Parathyroid adenoma (tissue), 2 donors: ENCODE measurements around the gene GPSM1.

ENCODE experiments used
- H2AFZ ChIP-seq: fragments of 300-600 bp; sonication (generic); one replicate; pipeline ENCODE4 v1.7.0; 2017; ENCODE audit warnings: antibody characterized with exemption, mild to moderate bottlenecking
- H3K27ac ChIP-seq: fragments of 300-600 bp; sonication (generic); one replicate; pipeline ENCODE4 v1.7.0; 2017
- H3K27me3 ChIP-seq: fragments of 300-600 bp; sonication (generic); one replicate; pipeline ENCODE4 v1.7.0; 2017; ENCODE audit warnings: low read length; ENCODE audit not compliant: control insufficient read depth, insufficient read depth
- H3K36me3 ChIP-seq: fragments of 300-600 bp; sonication (generic); one replicate; pipeline ENCODE4 v1.7.0; 2017; ENCODE audit warnings: low read length; ENCODE audit not compliant: control insufficient read depth, insufficient read depth
- H3K4me1 ChIP-seq: fragments of 300-600 bp; sonication (generic); one replicate; pipeline ENCODE4 v1.7.0; 2017; ENCODE audit warnings: control low read depth
- H3K4me2 ChIP-seq: fragments of 300-600 bp; sonication (generic); one replicate; pipeline ENCODE4 v1.7.0; 2017; ENCODE audit warnings: low read length
- H3K4me3 ChIP-seq: fragments of 300-600 bp; sonication (generic); one replicate; pipeline ENCODE4 v1.7.0; 2017; ENCODE audit warnings: low read depth, low read length
- H3K79me2 ChIP-seq: fragments of 300-600 bp; sonication (generic); one replicate; pipeline ENCODE4 v1.7.0; 2017; ENCODE audit warnings: control low read depth
- H3K9ac ChIP-seq: fragments of 300-600 bp; sonication (generic); one replicate; pipeline ENCODE4 v1.7.0; 2017; ENCODE audit warnings: mild to moderate bottlenecking
- H3K9me3 ChIP-seq: fragments of 300-600 bp; sonication (generic); one replicate; pipeline ENCODE4 v1.7.0; 2017; ENCODE audit warnings: low read length; ENCODE audit not compliant: control insufficient read depth
- CTCF ChIP-seq: fragments of 300-600 bp; sonication (generic); IDR thresholded peaks from one replicate; pipeline ENCODE4 v1.7.0; 2017; ENCODE audit warnings: antibody characterized with exemption, mild to moderate bottlenecking
- donor health status: primary hyperparathyroidism.

Gene GPSM1

GRCh38 chr9:136297016-136297691 is 30.2 kb upstream of the GPSM1 start:
- H3K4me1 ChIP-seq, result no peaks in the 10 kb centered on the region
- H3K4me3 ChIP-seq, result no peak overlapping the region
- no peak overlapping the region for H3K9ac ChIP-seq
- H3K36me3 ChIP-seq, result no peaks in the 10 kb centered on the region
- no peak overlapping the region for H3K27ac ChIP-seq
- peak overlapping the region; percentile 45 for H3K4me2 ChIP-seq
- no peak overlapping the region for H2AFZ ChIP-seq
- H3K27me3 ChIP-seq, result no peaks in the 10 kb centered on the region
- H3K9me3 ChIP-seq, result no peaks in the 10 kb centered on the region
- TF ChIP-seq CTCF, result no peak
- no peaks in the 10 kb centered on the region for H3K79me2 ChIP-seq

DNA sequence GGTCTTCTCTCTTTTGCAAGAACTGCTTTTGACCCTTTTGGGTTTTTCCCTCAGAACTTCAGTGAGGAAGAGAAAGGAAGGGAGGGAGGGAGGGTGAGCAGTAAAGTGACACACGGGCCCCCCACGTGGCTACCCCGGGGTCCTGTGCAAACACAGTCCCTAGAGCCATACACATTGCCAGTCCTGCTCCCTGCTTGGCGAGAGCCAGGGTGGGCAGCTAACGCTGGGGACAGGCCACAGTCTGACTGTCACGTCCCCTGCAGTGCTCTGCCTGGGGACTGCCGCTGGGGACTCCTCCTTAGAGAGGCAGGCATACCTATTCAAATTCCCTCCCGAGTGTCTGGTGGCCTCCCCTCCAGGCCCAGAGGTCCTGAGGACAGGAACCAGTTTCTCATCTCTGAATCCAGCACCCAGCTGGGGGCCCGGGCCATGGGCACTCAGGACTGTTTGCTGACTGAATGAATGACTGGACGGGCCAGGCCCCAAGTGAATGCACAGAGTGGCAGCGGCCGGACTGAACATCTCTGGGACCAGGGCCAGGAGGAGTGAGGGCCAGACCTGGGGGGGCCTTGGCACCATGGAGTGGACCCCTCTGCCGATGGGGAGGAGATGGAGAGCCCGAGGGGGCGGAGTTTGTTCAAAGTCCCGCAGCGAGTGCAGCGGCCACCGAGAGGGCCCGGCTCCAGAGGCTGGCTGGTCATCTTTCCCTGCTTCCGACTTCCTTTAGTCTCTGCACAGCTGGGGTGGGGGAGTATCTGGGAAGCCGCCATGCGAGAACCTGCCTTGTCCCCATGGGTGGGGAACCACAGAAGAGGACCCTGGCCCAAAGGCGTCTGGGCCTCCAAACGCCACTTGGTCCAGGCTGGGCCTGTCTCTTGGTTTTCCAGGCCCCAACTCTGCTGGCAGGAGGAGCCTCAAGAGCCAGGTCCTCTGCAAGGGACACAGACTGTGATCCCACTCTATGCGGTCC is 29.3 kb upstream of the GPSM1 start:
- no peak overlapping the region for H3K27ac ChIP-seq
- H3K4me1 ChIP-seq, result no peaks in the 10 kb centered on the region
- no peaks in the 10 kb centered on the region for H3K36me3 ChIP-seq
- H3K9ac ChIP-seq, result no peak overlapping the region
- H2AFZ ChIP-seq, result no peak overlapping the region
- no peak for TF ChIP-seq CTCF
- no peaks in the 10 kb centered on the region for H3K27me3 ChIP-seq
- no peaks in the 10 kb centered on the region for H3K79me2 ChIP-seq
- no peaks in the 10 kb centered on the region for H3K9me3 ChIP-seq
- no peak overlapping the region for H3K4me3 ChIP-seq
- no peak overlapping the region for H3K4me2 ChIP-seq

- H3K79me2 ChIP-seq, result no peaks in the 10 kb centered on the region
- no peak overlapping the region for H3K9ac ChIP-seq
- H3K27me3 ChIP-seq, result no peaks in the 10 kb centered on the region
- no peaks in the 10 kb centered on the region for H3K36me3 ChIP-seq
- TF ChIP-seq CTCF, result no peak
- H3K27ac ChIP-seq, result no peak overlapping the region
- no peaks in the 10 kb centered on the region for H3K9me3 ChIP-seq
- H3K4me1 ChIP-seq, result no peaks in the 10 kb centered on the region
- no peak overlapping the region for H3K4me3 ChIP-seq
- no peak overlapping the region for H3K4me2 ChIP-seq
- no peak overlapping the region for H2AFZ ChIP-seq
Measured at GRCh38 chr9:136299116-136299515, 28.2 kb upstream of the GPSM1 start.

GRCh38 chr9:136299541-136299940 is 27.8 kb upstream of the GPSM1 start:
- Histone ChIP-seq H3K4me2 (no peak overlapping the region), H3K4me1 (no peaks in the 10 kb centered on the region), H3K27ac (no peak overlapping the region), H3K36me3 (no peaks in the 10 kb centered on the region), H3K27me3 (no peaks in the 10 kb centered on the region), H2AFZ (no peak overlapping the region), H3K4me3 (no peak overlapping the region), H3K79me2 (no peaks in the 10 kb centered on the region), H3K9ac (no peak overlapping the region), H3K9me3 (no peaks in the 10 kb centered on the region)
- TF ChIP-seq CTCF, result no peak
